Loucy (cell line): ENCODE data around the gene BANF2.

Source experiments
- H2AFZ ChIP-seq: fragments of 200-600 bp; sonication (generic); 2 replicates; pipeline ENCODE4 v1.6.0; 2016; ENCODE audit warnings: antibody characterized with exemption, mild to moderate bottlenecking, low read length, moderate library complexity
- H3F3A ChIP-seq: fragments of 200-600 bp; 2 replicates; pipeline ENCODE4 v1.6.0; 2016; ENCODE audit warnings: antibody characterized with exemption, low read depth, mild to moderate bottlenecking
- H3K27me3 ChIP-seq: fragments of 200-600 bp; sonication (generic); 2 replicates; pipeline ENCODE4 v1.6.1; 2014; ENCODE audit warnings: low read length, mild to moderate bottlenecking; ENCODE audit not compliant: insufficient read depth, poor library complexity, severe bottlenecking
- H3K36me3 ChIP-seq: fragments of 200-600 bp; sonication (generic); 2 replicates; pipeline ENCODE4 v1.6.1; 2016; ENCODE audit warnings: low read length; ENCODE audit not compliant: insufficient read depth
- H3K4me1 ChIP-seq: fragments of 200-600 bp; sonication (generic); 2 replicates; pipeline ENCODE4 v1.5.1; 2014; ENCODE audit warnings: low read length, mild to moderate bottlenecking; ENCODE audit not compliant: insufficient read depth, poor library complexity, severe bottlenecking
- H3K4me2 ChIP-seq: fragments of 200-600 bp; sonication (generic); 2 replicates; pipeline ENCODE4 v1.6.0; 2014; ENCODE audit warnings: antibody characterized with exemption, low read length, low read depth, mild to moderate bottlenecking; ENCODE audit not compliant: poor library complexity, severe bottlenecking
- H3K4me3 ChIP-seq: fragments of 200-600 bp; sonication (generic); 2 replicates; pipeline ENCODE4 v1.5.1; 2014; ENCODE audit warnings: low read length, mild to moderate bottlenecking, mixed read lengths; ENCODE audit not compliant: poor library complexity, severe bottlenecking
- H3K79me2 ChIP-seq: fragments of 200-600 bp; sonication (generic); 2 replicates; pipeline ENCODE4 v1.6.1; 2014; ENCODE audit warnings: low read length; ENCODE audit not compliant: insufficient read depth
- H3K9ac ChIP-seq: fragments of 200-600 bp; sonication (generic); 2 replicates; pipeline ENCODE4 v1.6.0; 2014; ENCODE audit warnings: mild to moderate bottlenecking, low read depth, low read length, moderate library complexity; ENCODE audit not compliant: poor library complexity, severe bottlenecking
- H3K9me2 ChIP-seq: fragments of 200-600 bp; sonication (generic); replicated peaks from 2 replicates; pipeline ENCODE4 v1.6.1; 2016; ENCODE audit warnings: low read depth, low read length, mixed read lengths
- H3K9me3 ChIP-seq: fragments of 200-600 bp; sonication (generic); 2 replicates; pipeline ENCODE4 v1.6.1; 2014; ENCODE audit warnings: mild to moderate bottlenecking, antibody characterized with exemption, low read length, low read depth; ENCODE audit not compliant: insufficient read depth
- H4K20me1 ChIP-seq: fragments of 200-600 bp; sonication (generic); 2 replicates; pipeline ENCODE4 v1.6.0; 2014; ENCODE audit warnings: antibody characterized with exemption, low read length, mild to moderate bottlenecking; ENCODE audit not compliant: insufficient read depth, poor library complexity, severe bottlenecking
- EZH2phosphoT487 ChIP-seq: fragments of 200-600 bp; IDR thresholded peaks from 2 replicates; pipeline ENCODE4 v1.6.1; 2018; ENCODE audit warnings: antibody characterized with exemption, mild to moderate bottlenecking, moderate library complexity, borderline replicate concordance
- TF ChIP-seq, protein P1 (sequence below): fragments of 200-600 bp; sonication (generic); conservative IDR thresholded peaks from 2 replicates; pipeline ENCODE4 v1.5.1; 2014; ENCODE audit warnings: mild to moderate bottlenecking, antibody characterized with exemption, low read length

Gene BANF2

DNA sequence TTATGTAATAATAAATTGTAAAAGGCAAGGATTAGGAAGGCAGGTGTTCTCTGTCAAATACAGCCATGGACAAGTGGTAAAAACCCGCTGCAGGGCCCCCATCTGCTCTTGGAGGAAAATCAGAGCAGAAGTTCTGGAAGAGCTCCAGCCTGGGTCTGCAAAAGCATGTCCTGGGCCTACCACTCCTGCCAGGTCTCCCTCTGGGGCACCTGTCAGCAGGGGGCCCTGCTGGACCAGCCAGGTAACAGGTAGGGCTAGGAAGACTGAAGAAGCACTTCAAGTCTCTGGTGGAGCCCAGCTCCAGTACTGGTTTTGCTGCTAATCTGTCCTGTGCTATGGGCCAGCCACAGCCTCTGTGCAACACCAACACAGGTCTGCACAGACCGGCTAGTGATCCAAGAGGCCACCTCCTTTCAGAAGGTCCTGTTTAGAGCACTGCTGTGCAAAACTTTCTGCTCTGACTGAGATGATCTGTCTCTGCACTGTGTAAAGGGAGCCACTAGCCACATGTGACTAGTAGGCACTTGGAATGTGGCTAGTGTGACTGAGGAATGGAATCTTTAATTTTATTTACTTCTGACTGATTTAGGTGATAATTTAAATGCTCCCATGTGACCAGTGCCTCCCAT lies 47.9 kb upstream of the BANF2 start:
- Histone ChIP-seq H3K79me2 (peaks cover 21% of the 10 kb centered on the region; the same call in 1 of the 2 replicates), H3K4me1 (peaks cover 30% of the 10 kb centered on the region), H3K36me3 (peaks cover 14% of the 10 kb centered on the region; the same call in 1 of the 2 replicates), H3K4me2 (no peak overlapping the region), H3K9ac (no peak overlapping the region), H3K9me2 (no peaks in the 10 kb centered on the region), H4K20me1 (no peaks in the 10 kb centered on the region), H3K9me3 (no peaks in the 10 kb centered on the region), H3K27me3 (no peaks in the 10 kb centered on the region), H3K4me3 (no peak overlapping the region), H3F3A (no peaks in the 10 kb centered on the region), H2AFZ (no peak overlapping the region)
- TF ChIP-seq, protein P1, sequence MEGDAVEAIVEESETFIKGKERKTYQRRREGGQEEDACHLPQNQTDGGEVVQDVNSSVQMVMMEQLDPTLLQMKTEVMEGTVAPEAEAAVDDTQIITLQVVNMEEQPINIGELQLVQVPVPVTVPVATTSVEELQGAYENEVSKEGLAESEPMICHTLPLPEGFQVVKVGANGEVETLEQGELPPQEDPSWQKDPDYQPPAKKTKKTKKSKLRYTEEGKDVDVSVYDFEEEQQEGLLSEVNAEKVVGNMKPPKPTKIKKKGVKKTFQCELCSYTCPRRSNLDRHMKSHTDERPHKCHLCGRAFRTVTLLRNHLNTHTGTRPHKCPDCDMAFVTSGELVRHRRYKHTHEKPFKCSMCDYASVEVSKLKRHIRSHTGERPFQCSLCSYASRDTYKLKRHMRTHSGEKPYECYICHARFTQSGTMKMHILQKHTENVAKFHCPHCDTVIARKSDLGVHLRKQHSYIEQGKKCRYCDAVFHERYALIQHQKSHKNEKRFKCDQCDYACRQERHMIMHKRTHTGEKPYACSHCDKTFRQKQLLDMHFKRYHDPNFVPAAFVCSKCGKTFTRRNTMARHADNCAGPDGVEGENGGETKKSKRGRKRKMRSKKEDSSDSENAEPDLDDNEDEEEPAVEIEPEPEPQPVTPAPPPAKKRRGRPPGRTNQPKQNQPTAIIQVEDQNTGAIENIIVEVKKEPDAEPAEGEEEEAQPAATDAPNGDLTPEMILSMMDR, result 0 out of 2 replicates have a peak, but pooled peaks have one; percentile 18
- TF ChIP-seq EZH2phosphoT487, result no peak

DNA sequence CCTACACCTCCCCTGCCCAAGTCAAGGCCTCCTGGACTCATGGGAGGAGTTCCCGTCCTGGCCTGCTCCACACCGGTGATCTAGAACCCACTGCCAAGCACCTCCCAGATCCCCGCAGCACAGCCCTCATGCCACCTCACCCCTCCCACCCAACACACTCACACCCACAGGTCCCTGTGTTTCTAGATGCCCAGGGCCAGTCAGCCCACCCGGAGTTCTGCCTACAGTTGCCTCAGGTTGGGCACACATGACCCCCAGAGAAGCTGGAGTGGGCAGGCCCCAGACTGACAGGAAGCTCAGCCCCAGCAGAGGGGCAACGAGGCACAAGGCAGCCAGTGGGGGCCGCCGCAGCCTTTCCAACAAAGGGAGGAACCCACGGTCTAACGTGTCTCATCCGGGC lies 47.4 kb upstream of the BANF2 start:
- peaks cover 25% of the 10 kb centered on the region for H3K4me1 ChIP-seq
- H3K9me3 ChIP-seq, result no peaks in the 10 kb centered on the region
- H3K27me3 ChIP-seq, result no peaks in the 10 kb centered on the region
- H3K79me2 ChIP-seq, result peaks cover 17% of the 10 kb centered on the region; the same call in 1 of the 2 replicates
- H3K36me3 ChIP-seq, result peaks cover 14% of the 10 kb centered on the region; the same call in 1 of the 2 replicates
- H3F3A ChIP-seq, result no peaks in the 10 kb centered on the region
- no peak overlapping the region for H2AFZ ChIP-seq
- H3K4me3 ChIP-seq, result no peak overlapping the region
- H4K20me1 ChIP-seq, result no peaks in the 10 kb centered on the region
- no peaks in the 10 kb centered on the region for H3K9me2 ChIP-seq
- no peak overlapping the region for H3K9ac ChIP-seq
- TF ChIP-seq, protein P1, result peak; percentile 14; the same call in 1 of the 2 replicates
- no peak for TF ChIP-seq EZH2phosphoT487
- no peak overlapping the region for H3K4me2 ChIP-seq

DNA sequence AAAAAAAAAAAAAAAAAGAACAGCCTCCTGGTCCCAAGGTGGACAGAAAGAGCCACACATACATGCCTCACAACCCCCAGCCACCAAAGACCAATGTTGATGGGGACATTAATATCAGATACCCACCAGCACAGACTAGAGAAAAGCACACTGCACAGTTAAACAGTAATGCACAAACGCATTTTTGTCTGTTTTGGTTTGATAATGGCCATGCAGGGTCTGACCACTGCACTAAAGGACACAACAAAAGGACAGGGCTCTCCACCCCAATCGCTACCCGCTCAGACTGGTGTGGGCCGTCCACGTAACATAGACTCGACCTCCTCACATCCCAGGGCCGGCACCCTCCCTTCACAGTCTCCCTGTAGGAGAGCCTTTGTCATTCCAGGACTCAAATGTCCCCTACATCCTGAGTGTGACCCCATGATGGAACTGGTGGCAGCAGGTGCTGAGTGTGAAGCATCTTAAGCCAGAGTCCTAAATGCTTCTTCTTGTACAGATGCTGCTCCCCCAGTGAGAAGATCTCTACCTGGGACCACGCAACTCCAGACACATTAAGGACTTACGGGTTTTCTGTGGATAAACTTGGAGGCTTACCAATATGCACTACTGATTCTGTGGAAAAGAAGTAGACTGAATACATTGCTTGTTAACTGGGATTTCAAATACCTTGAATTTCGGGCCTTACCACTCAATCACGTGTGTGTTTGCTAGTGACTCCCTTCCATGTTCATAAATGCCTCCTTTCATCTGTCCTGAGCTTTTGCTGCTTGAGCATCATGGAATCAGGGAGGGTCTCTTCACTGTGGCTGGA lies 45.7 kb upstream of the BANF2 start:
- Histone ChIP-seq H3K9ac (no peak overlapping the region), H3K9me2 (no peaks in the 10 kb centered on the region), H3K4me2 (no peak overlapping the region), H3K36me3 (peaks cover 28% of the 10 kb centered on the region; the same call in 1 of the 2 replicates), H3F3A (no peaks in the 10 kb centered on the region), H4K20me1 (no peaks in the 10 kb centered on the region), H3K4me3 (no peak overlapping the region), H3K79me2 (peaks cover 13% of the 10 kb centered on the region; the same call in 1 of the 2 replicates), H3K27me3 (no peaks in the 10 kb centered on the region), H3K9me3 (no peaks in the 10 kb centered on the region), H3K4me1 (peaks cover 9% of the 10 kb centered on the region), H2AFZ (no peak overlapping the region)
- TF ChIP-seq, protein P1, result no peak
- TF ChIP-seq EZH2phosphoT487, result no peak
